ENCODE results near the gene AGAP1.
"Not testable (repeated sequence)": the region's sequence is repeated elsewhere in the genome, so short reads cannot be mapped to it uniquely, and the experiment has no call there.

The AGAP1 gene

GRCh38 chr2:235592430-235592829, 98.6 kb downstream of the AGAP1 start:
- DNase-seq (ENCODE audit: low read depth in 2 of 2): no peak

GRCh38 chr2:235592836-235593235, 99.0 kb downstream of the AGAP1 start:
- DNase-seq (ENCODE audit: low read depth in 2 of 2): no peak

GRCh38 chr2:235594041-235594440, 100.2 kb downstream of the AGAP1 start:
- DNase-seq (ENCODE audit: low read depth in 2 of 2): no peak

- DNase-seq (ENCODE audit: low read depth in 2 of 2): no peak
Measured at GRCh38 chr2:235594964-235595363, 101.1 kb downstream of the AGAP1 start.

GRCh38 chr2:235595422-235596010, 101.7 kb downstream of the AGAP1 start:
- peak; percentile 1 to 15 for DNase-seq (ENCODE audit: low read depth in 2 of 2)

- no peak for DNase-seq (ENCODE audit: low read depth in 2 of 2)
Measured at GRCh38 chr2:235596272-235596671, 102.4 kb downstream of the AGAP1 start.

GRCh38 chr2:235597081-235597615, 103.3 kb downstream of the AGAP1 start:
- DNase-seq (ENCODE audit: low read depth in 2 of 2): no peak

- no peak for DNase-seq (ENCODE audit: low read depth in 2 of 2)
Measured at GRCh38 chr2:235598026-235598425, 104.2 kb downstream of the AGAP1 start.

- no peak for DNase-seq (ENCODE audit: low read depth in 2 of 2)
Measured at GRCh38 chr2:235598532-235599531, 105.0 kb downstream of the AGAP1 start.

- DNase-seq (ENCODE audit: low read depth in 2 of 2): no peak
Measured at GRCh38 chr2:235599596-235600338, 105.9 kb downstream of the AGAP1 start.

GRCh38 chr2:235600406-235600805, 106.6 kb downstream of the AGAP1 start:
- DNase-seq (ENCODE audit: low read depth in 2 of 2): no peak

- no peak for DNase-seq (ENCODE audit: low read depth in 2 of 2)
Measured at GRCh38 chr2:235600926-235601325, 107.1 kb downstream of the AGAP1 start.

- no peak for DNase-seq (ENCODE audit: low read depth in 2 of 2)
Measured at GRCh38 chr2:235601960-235602704, 108.3 kb downstream of the AGAP1 start.

- DNase-seq (ENCODE audit: low read depth in 2 of 2): not testable (repeated sequence)
Measured at GRCh38 chr2:235602971-235603370, 109.1 kb downstream of the AGAP1 start.

GRCh38 chr2:235603659-235604058, 109.8 kb downstream of the AGAP1 start:
- no peak for DNase-seq (ENCODE audit: low read depth in 2 of 2)

- no peak for DNase-seq (ENCODE audit: low read depth in 2 of 2)
Measured at GRCh38 chr2:235605312-235606003, 111.6 kb downstream of the AGAP1 start.

- no peak for DNase-seq (ENCODE audit: low read depth in 2 of 2)
Measured at GRCh38 chr2:235606004-235606715, 112.3 kb downstream of the AGAP1 start.

GRCh38 chr2:235607546-235608199, 113.8 kb downstream of the AGAP1 start:
- DNase-seq (ENCODE audit: low read depth in 2 of 2): no peak

- DNase-seq (ENCODE audit: low read depth in 2 of 2): no peak
Measured at GRCh38 chr2:235608200-235608887, 114.5 kb downstream of the AGAP1 start.

Data from stimulated activated CD4-positive, alpha-beta T cell treated with anti-CD3 and anti-CD28 coated beads, Interleukin-1b, Interleukin-23, amount 100 ng/mL, for 4 hours (primary cell).